Lung microvascular endothelial cell (primary cell): ENCODE results near the gene SH3RF1. TPM values are rescaled to one million over a fixed set of nuclear protein-coding genes. Genes with fewer than 3 reads are reported as not detected.
"Not testable (repeated sequence)": the region's sequence is repeated elsewhere in the genome, so short reads cannot be mapped to it uniquely, and the experiment has no call there.

Experiments
- DNase-seq, 2 donors: peaks; one replicate each; pipeline versions ENCODE4 v3.0.0 to v3.0.0-alpha.2; 2010; ENCODE audit warnings: low read depth in 2 of 2
- total RNA-seq: library from RNA; depleted of rRNA; stranded (reverse); fragments of >200 nt; gene quantifications from 2 replicates; pipeline ENCODE4 v1.2.1, GENCODE V29; 2014

The SH3RF1 gene
- total RNA-seq = 4.8 and 7.3 TPM in 2 replicates

- peak; percentile 66 to 92 for DNase-seq
Measured at GRCh38 chr4:169270810-169271691, at the start of gene SH3RF1. TSS of gene SH3RF1 (minus strand) at chr4:169270956. CDS start at chr4:169269212, 1,744 bp downstream.

- peak; percentile 17 to 60 for DNase-seq
Measured at GRCh38 chr4:169315530-169316343, 45.0 kb upstream of the SH3RF1 start.

GRCh38 chr4:169314906-169315305, 44.1 kb upstream of the SH3RF1 start:
- peak; percentile 87 to 89 for DNase-seq

DNA sequence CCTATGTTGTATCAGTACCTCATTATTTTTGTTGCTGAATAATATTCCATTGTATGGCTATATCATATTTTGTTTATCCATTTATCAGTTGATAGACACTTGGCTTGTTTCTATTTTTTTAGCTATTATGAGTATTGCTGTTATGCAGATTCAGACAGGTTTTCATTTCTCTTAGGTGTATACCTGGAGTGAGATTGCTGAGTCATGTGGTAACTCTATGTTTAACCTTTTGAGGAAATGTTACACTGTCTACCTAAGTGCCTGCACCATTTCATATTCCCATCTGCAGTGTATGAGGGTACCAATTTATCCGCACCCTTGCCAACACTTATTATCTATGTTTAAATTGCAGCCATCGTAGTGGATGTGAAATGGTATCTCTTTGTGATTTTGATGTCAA, 43.0 kb upstream of the SH3RF1 start:
- no peak for DNase-seq

- no peak for DNase-seq
Measured at GRCh38 chr4:169312690-169313422, 42.1 kb upstream of the SH3RF1 start.

DNA sequence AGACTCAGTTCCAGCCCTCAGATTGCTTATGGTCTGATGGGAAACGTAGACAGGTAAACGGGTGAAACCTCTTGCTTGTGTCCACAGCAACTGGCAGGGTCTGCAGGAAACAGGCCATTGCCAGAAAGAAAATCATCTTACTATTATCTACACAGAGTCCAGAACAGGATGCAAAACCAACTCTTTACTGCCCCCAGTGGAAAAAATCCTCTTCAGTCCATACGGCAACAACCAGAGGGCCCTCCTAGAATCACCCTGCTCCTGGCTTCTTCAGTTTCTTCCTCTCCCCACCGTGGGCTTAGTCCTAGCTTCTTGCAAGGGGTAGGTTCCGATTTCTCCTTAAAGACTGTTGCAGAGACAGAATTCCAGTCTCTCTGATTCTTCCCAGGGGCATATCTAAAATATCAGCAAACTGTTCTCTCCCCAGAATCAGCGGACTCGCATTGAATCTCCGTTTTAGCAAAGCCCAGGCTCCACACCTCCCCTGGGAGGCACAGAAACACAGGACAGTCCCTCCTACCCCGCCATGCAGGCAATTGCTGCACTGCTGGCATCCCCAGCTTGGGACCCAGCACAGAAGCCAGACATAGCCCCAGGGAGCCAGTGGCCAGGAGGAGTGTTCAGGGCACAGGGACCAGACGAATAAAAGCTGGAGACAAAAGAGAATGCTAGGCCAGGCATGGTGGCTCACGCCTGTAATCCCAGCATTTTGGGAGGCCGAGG, 41.0 kb upstream of the SH3RF1 start:
- DNase-seq = peak; percentile 71 to 75

- DNase-seq = no peak
Measured at GRCh38 chr4:169309326-169309967, 38.7 kb upstream of the SH3RF1 start.

DNA sequence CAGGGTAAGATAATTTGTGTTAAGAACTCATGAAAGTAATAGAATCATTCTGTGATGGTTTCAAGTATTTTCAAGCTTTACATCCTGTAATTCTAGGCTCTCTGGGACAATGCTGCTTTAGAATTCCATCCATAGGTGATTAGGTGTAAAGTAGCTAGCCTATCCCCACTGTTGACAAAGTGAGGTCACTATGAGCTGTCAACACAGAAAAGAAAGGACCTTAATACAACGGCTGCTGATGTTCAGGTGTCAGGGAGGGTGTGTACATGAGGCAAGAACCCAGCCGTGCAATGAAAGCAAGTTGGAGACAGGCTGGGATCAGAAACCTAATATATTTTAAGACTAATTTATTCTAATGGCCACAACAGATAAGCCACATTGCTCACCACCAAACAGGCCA, 36.8 kb upstream of the SH3RF1 start:
- DNase-seq = no peak

GRCh38 chr4:169305651-169306050, 34.9 kb upstream of the SH3RF1 start:
- no peak for DNase-seq

DNA sequence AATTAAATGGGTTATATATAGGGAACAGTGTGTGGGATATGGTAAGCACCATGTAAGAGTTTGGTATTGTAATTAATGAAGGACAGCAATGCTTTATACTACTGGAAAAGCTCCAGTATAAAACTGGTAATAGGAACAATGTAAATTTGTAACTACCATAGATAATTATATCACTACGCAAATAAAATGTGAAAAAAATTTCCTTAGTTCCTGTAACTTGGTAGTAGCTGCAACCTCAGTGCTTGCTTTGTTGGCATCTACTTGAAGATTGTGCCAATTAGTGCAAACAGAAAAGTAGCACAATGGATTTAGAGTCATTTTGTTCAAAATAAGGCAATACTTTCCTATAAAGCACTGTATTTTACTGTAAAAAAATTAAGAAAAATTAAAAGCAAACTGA, 34.4 kb upstream of the SH3RF1 start:
- no peak for DNase-seq

GRCh38 chr4:169295822-169296221, 25.1 kb upstream of the SH3RF1 start:
- no peak for DNase-seq

GRCh38 chr4:169293343-169294176, 22.8 kb upstream of the SH3RF1 start:
- DNase-seq = no peak

DNA sequence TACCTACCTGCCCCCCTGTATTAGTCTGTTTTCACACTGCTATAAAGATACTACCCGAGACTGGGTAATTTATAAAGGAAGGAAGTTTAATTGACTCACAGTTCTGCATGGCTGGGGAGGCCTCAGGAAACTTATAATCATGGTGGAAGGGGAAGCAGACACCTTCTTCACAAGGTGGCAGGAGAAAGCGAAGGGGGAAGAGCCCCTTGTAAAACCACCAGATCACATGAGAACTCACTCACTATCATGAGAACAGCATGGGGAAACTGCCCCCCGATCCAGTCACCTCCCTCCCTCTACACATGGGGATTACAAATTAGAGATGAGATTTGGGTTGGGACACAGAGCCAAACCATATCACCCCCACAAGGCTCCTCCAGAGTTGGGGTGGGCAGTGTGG, 17.2 kb upstream of the SH3RF1 start:
- not testable (repeated sequence) for DNase-seq

DNA sequence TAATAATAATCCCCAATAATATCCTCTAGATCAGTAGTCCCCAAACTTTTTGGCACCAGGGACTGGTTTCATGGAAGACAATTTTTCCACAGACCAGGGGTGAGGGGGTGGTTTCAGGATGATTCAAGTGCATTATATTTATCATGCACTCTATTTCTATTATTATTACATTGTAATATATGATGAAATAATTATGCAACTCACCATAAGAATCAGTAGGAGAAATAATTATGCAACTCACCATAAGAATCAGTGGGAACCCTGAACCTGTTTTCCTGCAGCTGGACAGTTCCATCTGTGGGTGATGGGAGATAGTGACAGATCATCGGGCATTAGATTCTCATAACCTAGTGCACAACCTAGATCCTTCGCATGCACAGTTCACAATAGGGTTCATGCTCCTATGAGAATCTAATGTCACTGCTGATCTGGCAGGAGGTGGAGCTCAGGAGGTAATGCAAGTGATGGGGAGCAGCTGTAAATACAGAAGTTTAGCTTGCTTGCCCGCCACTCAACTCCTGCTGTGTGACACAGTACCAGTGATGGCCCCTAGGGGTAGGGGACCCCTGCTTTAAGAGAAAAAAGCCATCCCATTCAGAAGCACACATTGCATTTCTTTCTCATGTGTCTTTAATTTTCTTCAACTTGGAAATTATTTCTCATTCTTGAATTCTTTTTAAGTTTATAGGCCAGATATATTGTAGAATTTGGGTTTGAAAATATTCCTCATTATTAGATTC, 16.0 kb upstream of the SH3RF1 start:
- no peak for DNase-seq

- DNase-seq = peak in 1 of 2 donors; percentile 40
Measured at GRCh38 chr4:169283114-169283509, 12.4 kb upstream of the SH3RF1 start.

DNA sequence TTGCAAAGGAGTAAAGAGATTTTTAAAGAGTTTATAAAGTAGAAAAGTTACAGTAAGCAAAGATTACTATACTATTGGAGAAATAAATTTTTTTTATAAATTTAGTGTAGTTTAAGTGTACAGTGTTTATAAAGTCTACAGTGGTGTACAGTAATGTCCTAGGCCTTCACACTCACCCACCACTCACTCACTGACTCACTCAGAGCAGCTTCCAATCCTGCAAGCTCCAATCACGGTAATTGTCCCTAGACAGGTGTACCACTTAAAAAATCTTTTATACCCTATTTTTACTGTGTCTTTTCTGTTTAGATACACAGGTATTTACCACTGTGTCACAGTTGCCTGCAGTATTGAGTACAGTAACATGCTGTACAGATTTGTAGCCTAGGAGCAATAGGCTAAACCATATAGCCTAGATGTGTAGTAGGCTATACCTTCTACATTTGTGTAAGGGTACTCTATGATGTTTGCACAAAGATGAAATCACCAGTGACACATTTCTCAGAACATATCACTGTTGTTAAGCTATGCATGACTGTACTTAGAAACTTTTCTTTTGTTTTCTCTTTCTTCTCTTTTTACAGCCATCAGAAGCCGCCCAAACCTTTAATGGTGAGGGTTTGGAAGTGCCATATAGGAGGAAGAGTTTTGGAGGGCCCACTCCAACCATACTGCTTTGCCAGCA, 11.8 kb upstream of the SH3RF1 start:
- no peak for DNase-seq

DNA sequence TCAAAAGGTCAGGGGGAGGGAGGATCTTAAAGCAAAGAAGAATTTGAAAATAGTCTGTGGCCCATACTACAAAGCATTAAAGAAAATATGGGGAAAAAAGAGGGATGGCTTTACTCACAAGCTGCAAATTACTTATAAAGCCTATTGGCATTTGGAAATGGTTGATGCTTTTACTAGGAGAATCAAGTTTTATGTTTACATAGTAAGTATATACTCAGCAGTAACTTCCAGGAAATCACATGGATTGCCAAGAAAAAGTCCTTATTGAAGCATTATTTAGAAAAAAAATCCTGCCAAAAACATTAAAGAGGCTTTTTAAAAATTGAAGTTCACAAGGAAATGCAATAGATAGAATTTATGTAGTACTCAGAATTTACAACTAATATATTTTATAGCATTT, 8.4 kb upstream of the SH3RF1 start:
- no peak for DNase-seq

DNA sequence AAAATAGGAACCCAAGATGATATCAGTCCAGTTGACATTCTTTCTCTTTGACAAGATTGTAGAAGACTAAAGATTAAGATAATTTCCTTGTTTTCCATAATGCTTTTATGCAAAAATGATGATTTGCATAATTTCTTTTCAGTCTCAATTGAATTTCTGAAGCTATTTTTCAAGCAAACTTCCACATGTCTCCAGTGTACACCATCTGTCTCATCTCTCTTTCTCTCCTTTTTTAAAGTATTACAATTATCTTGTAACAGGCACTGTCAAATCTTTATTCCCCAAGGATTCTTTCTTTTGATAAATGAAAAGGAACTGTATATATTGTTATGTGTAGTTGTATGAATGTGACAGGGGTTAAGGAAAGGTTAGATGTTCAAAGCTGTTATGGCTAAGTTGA, 7.9 kb upstream of the SH3RF1 start:
- no peak for DNase-seq
